ENCODE measurements around the gene MPST.

DNA sequence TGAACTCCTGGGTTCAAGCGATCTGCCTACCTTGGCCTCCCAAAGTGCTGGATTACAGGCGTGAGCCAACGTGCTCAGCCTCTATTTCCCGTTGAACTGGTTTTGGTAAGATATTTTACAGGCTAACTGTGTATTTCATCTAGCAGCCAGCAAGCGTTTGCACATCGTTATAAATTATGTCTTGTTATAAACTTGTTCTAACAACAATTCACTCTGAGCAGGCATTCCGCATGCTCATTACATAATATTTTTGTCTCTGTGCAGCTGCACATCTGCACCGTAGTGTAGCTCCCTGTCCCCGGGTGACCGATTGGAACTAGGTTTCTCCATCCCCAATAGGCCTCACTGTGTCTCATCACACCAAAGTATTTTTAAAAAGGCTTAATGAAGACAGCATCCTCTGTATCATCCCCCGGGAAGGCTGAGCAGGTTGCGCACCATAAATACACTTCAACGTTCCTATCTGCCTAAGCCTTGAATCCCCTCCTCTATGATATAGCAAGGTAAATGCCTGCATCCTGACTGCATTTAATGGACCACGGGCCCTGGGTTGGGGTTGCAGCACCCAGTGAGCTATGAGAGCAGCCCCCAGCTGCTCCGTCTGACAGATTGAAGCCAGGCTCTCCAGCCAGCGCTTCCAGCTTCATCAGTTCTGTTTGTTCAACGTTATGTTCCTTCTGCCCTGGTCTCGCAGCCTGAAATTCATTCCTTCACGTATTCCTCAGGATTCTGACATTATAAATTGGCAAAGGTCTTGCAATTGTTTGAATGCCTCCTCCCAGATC, 48.0 kb upstream of the MPST start:
- TF ChIP-seq, protein P1, sequence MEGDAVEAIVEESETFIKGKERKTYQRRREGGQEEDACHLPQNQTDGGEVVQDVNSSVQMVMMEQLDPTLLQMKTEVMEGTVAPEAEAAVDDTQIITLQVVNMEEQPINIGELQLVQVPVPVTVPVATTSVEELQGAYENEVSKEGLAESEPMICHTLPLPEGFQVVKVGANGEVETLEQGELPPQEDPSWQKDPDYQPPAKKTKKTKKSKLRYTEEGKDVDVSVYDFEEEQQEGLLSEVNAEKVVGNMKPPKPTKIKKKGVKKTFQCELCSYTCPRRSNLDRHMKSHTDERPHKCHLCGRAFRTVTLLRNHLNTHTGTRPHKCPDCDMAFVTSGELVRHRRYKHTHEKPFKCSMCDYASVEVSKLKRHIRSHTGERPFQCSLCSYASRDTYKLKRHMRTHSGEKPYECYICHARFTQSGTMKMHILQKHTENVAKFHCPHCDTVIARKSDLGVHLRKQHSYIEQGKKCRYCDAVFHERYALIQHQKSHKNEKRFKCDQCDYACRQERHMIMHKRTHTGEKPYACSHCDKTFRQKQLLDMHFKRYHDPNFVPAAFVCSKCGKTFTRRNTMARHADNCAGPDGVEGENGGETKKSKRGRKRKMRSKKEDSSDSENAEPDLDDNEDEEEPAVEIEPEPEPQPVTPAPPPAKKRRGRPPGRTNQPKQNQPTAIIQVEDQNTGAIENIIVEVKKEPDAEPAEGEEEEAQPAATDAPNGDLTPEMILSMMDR (IDR thresholded peaks at IDR 0.05; ENCODE audit: insufficient read depth, low read length, poor library complexity, severe bottlenecking) = no peak
- no peak for TF ChIP-seq EZH2phosphoT487 (conservative IDR thresholded peaks at IDR 0.05; ENCODE audit: low read length)

Measured in SU-DHL-6 (cell line).